T-helper 1 cell treated with Interleukin-12 subunit alpha and Interleukin-12 subunit beta and Interleukin-4 antibody, amounts not matched to agents 30 μg/mL and 1 μg/mL, for 36 hours (primary cell): ENCODE measurements around the gene PSTPIP2.
"Not testable (repeated sequence)": the region's sequence is repeated elsewhere in the genome, so short reads cannot be mapped to it uniquely, and the experiment has no call there.

Experiments
- H3K27ac Mint-ChIP-seq: one replicate; pipeline ENCODE4 v1.8.0; 2021; ENCODE audit warnings: mild to moderate bottlenecking, mixed read lengths
- H3K27me3 Mint-ChIP-seq: one replicate; pipeline ENCODE4 v1.8.0; 2021; ENCODE audit warnings: low read depth, mixed read lengths
- H3K36me3 Mint-ChIP-seq: one replicate; pipeline ENCODE4 v1.8.0; 2021; ENCODE audit warnings: low read depth, mixed read lengths
- H3K4me1 Mint-ChIP-seq: one replicate; pipeline ENCODE4 v1.8.0; 2021; ENCODE audit warnings: low read depth, mixed read lengths
- H3K4me3 Mint-ChIP-seq: one replicate; pipeline ENCODE4 v1.8.0; 2021; ENCODE audit warnings: mild to moderate bottlenecking, moderate library complexity, mixed read lengths
- H3K9me3 Mint-ChIP-seq: one replicate; pipeline ENCODE4 v1.8.0; 2021; ENCODE audit warnings: mixed read lengths

The PSTPIP2 gene

DNA sequence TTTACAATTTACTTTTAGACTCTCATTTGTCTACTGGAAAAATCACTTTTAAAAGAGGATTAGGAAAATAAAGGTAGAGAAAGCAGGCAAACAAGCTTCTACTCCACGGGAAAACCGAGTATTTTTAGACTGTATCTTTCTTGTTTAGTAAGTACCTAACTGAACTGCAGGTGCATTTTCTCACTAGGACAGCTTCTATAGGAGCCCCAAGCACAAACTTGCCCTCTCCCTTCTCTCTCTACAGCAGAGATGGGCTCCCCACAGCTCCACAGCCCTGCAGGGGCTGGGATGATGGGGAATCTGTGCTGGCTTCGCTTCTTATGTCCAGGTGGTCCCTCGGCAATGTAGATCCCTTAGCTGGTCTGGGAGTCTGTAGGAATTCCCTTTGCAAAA, 16.2 kb downstream of the PSTPIP2 start:
- Mint-ChIP-seq H3K4me1 (peaks cover 40% of the 10 kb centered on the region), H3K4me3 (peak overlapping the region; percentile 43), H3K27ac (peak overlapping the region; percentile 65)

DNA sequence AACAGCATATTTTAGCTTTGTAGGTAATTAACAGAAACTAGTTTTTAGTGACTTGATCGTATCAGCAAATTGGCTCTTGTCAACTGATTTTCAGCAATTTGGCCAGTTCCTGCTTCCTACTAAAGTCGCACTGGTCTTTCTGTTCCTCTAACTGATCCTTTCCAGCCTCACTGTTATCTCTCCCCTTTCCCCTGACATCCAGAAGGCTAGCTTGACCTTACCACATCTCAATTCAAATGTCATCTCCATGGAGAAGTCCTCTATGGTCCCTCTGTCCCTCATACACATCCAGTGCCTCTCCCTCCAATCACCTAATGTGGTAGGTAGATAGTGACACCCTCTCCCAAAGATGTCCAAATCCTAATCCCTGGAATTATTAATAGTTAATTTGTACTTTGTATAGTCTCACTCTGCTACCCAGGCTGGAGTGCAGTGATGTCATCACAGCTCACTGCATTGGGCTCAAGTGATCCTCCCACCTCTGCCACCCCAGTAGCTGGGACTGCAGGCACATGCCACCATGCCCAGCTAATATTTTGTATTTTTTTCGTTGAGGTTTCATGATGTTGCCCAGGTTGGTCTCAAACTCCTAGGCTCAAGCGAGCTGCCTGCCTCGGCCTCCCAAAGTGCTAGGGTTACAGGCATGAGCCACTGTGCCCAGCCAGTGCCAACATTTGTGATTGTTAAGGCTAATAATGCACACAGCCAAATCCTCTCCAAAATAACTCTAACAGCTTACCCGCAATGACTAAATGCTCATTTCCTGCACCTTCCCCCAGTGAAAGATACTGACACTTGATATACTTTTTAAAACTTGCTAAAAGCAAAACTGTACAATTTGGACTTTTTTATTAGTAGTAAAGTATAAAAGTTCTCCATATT, 16.9 kb downstream of the PSTPIP2 start:
- Mint-ChIP-seq H3K36me3 (no peaks in the 10 kb centered on the region), H3K9me3 (no peaks in the 10 kb centered on the region), H3K4me1 (peaks cover 40% of the 10 kb centered on the region), H3K4me3 (peak overlapping the region; percentile 43), H3K27ac (peak overlapping the region; percentile 65), H3K27me3 (no peaks in the 10 kb centered on the region)

More for the DNA sequence above, 16.2 kb downstream of the PSTPIP2 start:
- Mint-ChIP-seq H3K9me3 (no peaks in the 10 kb centered on the region), H3K27me3 (no peaks in the 10 kb centered on the region), H3K36me3 (no peaks in the 10 kb centered on the region)

DNA sequence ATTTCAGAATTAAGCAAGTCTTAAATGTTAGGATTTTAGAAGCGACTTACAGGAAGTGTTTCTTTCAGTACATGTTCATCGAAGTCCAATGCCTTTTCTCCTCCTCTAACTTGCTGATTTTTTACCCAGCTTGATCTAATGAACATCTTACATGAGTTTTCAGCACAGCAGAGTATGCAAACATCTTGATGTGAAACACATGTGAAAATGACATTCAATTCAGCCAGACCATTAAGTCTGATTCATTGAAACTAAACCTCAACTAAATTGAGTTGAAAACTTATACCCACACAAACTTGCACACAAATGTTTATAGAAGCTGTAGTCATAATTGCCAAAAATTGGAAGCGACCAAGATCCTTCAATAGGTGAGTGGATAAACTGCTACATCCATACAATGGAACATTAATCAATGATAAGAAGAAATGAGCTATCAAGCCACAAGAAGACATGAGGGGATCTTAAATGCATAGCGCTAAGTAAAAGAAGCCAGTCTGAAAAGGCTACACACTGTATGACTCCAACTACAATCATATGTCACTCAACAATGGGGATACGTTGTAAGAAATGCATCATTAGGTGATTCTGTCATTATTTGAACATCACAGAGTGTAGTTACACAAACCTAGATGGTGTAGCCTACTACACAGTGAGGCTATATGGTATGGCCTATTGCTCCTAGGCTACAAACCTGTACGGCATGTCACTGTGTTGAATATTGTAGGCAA, 18.5 kb downstream of the PSTPIP2 start:
- Mint-ChIP-seq H3K27me3 (no peaks in the 10 kb centered on the region), H3K9me3 (no peaks in the 10 kb centered on the region), H3K27ac (no peak overlapping the region), H3K4me3 (no peak overlapping the region), H3K4me1 (peaks cover 40% of the 10 kb centered on the region), H3K36me3 (no peaks in the 10 kb centered on the region)

DNA sequence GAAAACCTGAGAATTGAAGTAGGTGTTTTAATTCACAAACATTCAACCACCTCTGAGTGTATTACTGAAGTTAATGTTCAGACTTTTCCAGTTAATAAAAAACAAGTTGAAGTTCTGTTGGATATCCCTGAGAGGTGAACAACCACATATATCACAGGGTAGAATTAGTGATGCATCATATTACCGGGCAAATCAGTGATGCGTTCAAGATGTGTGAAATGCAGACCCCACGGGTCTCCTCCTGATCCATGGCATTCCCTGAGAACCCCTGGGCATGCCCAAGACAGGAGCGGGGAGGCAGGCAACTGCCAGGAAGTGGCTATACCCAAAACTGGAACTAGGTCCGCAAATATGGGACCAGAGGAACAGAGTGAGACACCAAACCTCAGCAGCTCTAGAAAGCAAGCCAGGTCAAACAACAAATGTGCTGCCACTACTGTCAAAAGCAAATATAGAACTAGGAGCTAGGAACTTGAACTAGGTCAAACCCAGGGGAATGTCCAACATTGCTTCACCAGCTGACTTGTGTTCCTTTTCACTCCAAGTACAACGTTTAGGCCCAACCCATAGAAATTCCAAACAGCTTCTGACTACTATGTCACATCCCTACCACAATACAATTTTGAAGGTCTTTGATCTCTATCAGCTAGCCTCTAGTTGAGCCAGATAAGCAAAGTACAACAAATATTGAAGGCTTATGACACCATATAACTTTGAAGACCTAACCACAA, 20.2 kb downstream of the PSTPIP2 start:
- Mint-ChIP-seq H3K27ac (no peak overlapping the region), H3K4me3 (no peak overlapping the region), H3K9me3 (no peaks in the 10 kb centered on the region), H3K36me3 (no peaks in the 10 kb centered on the region), H3K27me3 (no peaks in the 10 kb centered on the region), H3K4me1 (peaks cover 40% of the 10 kb centered on the region)

DNA sequence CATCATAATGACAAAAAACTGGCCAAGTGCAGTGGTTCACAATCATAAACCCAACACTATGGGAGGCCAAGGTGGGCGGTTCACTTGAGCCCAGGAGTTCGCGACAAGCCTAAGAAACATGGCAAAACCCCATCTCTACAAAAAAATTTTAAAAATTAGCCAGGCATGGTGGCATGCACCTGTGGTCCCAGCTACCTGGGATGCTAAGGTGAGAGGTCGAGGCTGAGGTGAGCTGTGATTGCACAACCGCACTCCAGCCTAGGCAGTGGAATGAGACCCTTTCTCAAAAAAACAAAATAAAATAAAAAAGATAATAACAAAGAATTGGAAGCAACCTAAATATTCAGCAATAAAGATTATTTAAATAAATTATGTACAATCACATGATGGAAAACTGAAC, 21.8 kb downstream of the PSTPIP2 start:
- Mint-ChIP-seq H3K4me3 (no peak overlapping the region), H3K36me3 (no peaks in the 10 kb centered on the region), H3K4me1 (peaks cover 33% of the 10 kb centered on the region), H3K9me3 (no peaks in the 10 kb centered on the region), H3K27me3 (no peaks in the 10 kb centered on the region), H3K27ac (no peak overlapping the region)

DNA sequence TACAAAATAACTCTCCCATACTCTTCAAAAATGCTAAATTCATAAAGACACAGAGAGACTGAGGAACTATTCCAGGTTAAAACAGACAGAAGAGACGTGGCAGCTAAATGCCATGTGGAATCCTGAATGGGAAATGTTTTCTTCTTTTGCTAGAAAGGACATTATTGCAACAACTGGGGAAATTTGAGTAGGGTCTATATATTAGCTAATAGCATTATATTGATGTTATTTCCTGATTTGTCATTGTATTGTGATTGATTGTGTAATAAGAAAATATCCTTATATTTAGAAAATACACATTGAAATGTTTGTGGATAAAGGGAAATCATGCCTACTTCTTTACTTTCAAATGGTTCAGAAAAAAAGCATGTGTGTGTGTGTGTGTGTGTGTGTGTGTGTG, 23.4 kb downstream of the PSTPIP2 start:
- Mint-ChIP-seq H3K4me3 (no peak overlapping the region), H3K36me3 (peaks cover under 1% of the 10 kb centered on the region), H3K9me3 (no peaks in the 10 kb centered on the region), H3K27me3 (no peaks in the 10 kb centered on the region), H3K4me1 (peaks cover 26% of the 10 kb centered on the region), H3K27ac (no peak overlapping the region)

GRCh38 chr18:46047369-46047768, 24.7 kb downstream of the PSTPIP2 start:
- H3K4me3 Mint-ChIP-seq, H3K36me3 Mint-ChIP-seq, H3K27me3 Mint-ChIP-seq, H3K9me3 Mint-ChIP-seq, H3K27ac Mint-ChIP-seq: not testable (repeated sequence)
- peaks cover 27% of the 10 kb centered on the region for H3K4me1 Mint-ChIP-seq

- Mint-ChIP-seq H3K36me3 (peaks cover 7% of the 10 kb centered on the region), H3K27ac (no peak overlapping the region), H3K27me3 (no peaks in the 10 kb centered on the region), H3K4me3 (no peak overlapping the region), H3K4me1 (peaks cover 29% of the 10 kb centered on the region), H3K9me3 (no peaks in the 10 kb centered on the region)
Observed at GRCh38 chr18:46046688-46047087, 25.4 kb downstream of the PSTPIP2 start.

GRCh38 chr18:46046126-46046525, 25.9 kb downstream of the PSTPIP2 start:
- peaks cover 25% of the 10 kb centered on the region for H3K4me1 Mint-ChIP-seq
- H3K4me3 Mint-ChIP-seq, result no peak overlapping the region
- no peak overlapping the region for H3K27ac Mint-ChIP-seq
- H3K36me3 Mint-ChIP-seq, result peaks cover 7% of the 10 kb centered on the region
- no peaks in the 10 kb centered on the region for H3K9me3 Mint-ChIP-seq
- H3K27me3 Mint-ChIP-seq, result no peaks in the 10 kb centered on the region

- Mint-ChIP-seq H3K9me3 (no peaks in the 10 kb centered on the region), H3K4me1 (peaks cover 39% of the 10 kb centered on the region), H3K4me3 (peak overlapping the region; percentile 53), H3K36me3 (peaks cover 20% of the 10 kb centered on the region), H3K27me3 (no peaks in the 10 kb centered on the region), H3K27ac (peak overlapping the region; percentile 49)
Observed at GRCh38 chr18:46042571-46043123, 29.4 kb downstream of the PSTPIP2 start.

- H3K36me3 Mint-ChIP-seq, result peaks cover 20% of the 10 kb centered on the region
- no peaks in the 10 kb centered on the region for H3K27me3 Mint-ChIP-seq
- H3K4me3 Mint-ChIP-seq, result no peak overlapping the region
- peak overlapping the region; percentile 18 for H3K27ac Mint-ChIP-seq
- H3K4me1 Mint-ChIP-seq, result peaks cover 35% of the 10 kb centered on the region
- H3K9me3 Mint-ChIP-seq, result no peaks in the 10 kb centered on the region
Observed at GRCh38 chr18:46040747-46041104, 31.3 kb downstream of the PSTPIP2 start.

DNA sequence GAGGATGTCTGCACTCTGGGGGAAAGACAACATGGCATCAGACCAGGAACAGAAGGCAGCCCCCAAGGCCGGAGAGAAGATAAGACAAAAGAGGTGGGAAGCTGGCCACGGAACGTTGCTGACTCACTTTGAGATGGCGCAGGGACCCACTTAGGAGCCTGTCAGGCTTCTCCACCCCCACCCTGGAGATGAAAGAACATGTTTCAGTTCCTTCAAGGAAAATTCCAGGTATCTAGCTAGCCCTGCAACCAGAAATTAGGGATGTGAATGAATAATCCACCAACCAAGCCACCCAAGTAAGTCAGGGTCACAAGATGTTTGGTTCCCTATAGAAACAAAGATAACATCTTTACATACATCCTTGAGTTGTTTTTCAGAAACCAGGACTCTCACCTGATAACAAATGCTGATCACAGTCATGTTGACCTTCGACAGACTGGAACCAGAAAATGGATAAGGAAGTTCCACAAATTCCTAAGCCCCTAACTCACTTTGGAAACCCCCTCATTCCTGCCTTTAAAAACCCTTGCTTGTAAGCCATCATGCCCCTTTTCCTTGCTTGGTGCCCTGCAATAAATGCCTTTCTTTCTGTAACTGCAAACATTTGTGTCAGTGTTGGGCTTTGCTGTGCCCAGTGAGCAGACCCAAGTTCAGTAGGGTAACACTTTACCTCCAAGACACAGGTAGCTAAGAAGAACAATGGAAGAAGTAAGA, 31.9 kb downstream of the PSTPIP2 start:
- peaks cover 22% of the 10 kb centered on the region for H3K36me3 Mint-ChIP-seq
- no peaks in the 10 kb centered on the region for H3K27me3 Mint-ChIP-seq
- H3K4me3 Mint-ChIP-seq, result no peak overlapping the region
- no peaks in the 10 kb centered on the region for H3K9me3 Mint-ChIP-seq
- H3K4me1 Mint-ChIP-seq, result peaks cover 34% of the 10 kb centered on the region
- peak overlapping the region; percentile 18 for H3K27ac Mint-ChIP-seq

DNA sequence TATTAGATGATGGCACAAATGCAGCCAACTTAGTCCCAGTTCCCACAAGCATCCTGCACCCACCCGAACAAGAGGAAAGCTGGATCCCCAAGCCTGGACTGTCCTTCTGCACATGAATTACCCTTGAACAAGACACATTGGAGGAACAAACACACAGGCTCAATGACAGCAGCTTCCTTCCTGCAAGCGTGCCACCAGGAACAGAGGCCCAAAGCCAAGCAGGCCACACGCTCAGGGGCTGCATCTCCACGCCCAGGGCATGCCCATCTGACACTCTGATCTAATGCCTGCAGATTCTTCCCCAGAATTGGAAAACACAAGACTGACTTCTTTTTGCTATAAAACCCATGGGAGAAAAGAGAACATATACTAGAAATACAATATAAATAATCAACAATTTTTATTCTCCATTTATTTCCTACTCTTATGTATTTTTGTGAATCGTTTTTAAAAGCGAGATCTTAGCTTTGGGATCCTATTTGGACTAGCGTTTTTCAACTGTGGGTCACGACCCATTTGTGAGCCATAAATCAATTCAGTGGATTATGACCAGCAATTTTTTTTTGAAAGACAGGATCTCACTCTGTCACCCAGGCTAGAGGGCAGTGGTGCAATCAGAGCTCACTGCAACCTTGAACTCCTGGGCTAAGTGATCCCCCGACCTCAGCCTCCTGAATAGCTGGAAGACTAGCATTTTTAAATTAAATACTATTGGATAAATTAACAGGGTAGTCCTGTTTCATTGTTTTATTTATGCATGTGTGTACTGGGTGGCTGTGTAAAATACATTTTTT, 34.4 kb downstream of the PSTPIP2 start:
- Mint-ChIP-seq H3K4me3 (no peak overlapping the region), H3K9me3 (no peaks in the 10 kb centered on the region), H3K36me3 (peaks cover 18% of the 10 kb centered on the region), H3K4me1 (peaks cover 24% of the 10 kb centered on the region), H3K27ac (no peak overlapping the region), H3K27me3 (no peaks in the 10 kb centered on the region)
